RWPE1 (cell line): ENCODE measurements around the gene ULK1.

ENCODE experiments used
- CTCF ChIA-PET: fragments of 350-600 bp; sonication (Branson Sonifier 250); formaldehyde crosslinking; extraction: SDS; loops from one replicate; lab custom pipeline; 2021; lab: Yijun Ruan, JAX
- POLR2A ChIA-PET: fragments of 400-600 bp; formaldehyde crosslinking; extraction: SDS; loops from one replicate; lab custom pipeline; 2020; ENCODE audit warnings: antibody characterized with exemption; ENCODE audit not compliant: low non-redundant PET; lab: Yijun Ruan, JAX
- DNase-seq: peaks from one replicate; pipeline ENCODE4 v3.0.0; 2012; ENCODE audit warnings: low spot score
- H3K27ac ChIP-seq: fragments of 450-650 bp; 2 replicates; pipeline ENCODE4 v1.5.1; 2017
- CTCF ChIP-seq: fragments of 450-650 bp; conservative IDR thresholded peaks from 2 replicates; pipeline ENCODE4 v1.5.1; 2017; ENCODE audit warnings: low read depth, mild to moderate bottlenecking

The ULK1 gene

GRCh38 chr12:131921866-131922769, 27.7 kb downstream of the ULK1 start:
- peak overlapping the region; percentile 48 for H3K27ac ChIP-seq
- DNase-seq: no peak
- ChIA-PET CTCF (interaction anchor here (0.7 kb wide), 1 partner anchor 85 kb away, joined by 3 read pairs; no protein-coding TSS in a partner anchor), POLR2A (no interaction called here)
- no peak for TF ChIP-seq CTCF

GRCh38 chr12:131922772-131923171, 28.4 kb downstream of the ULK1 start:
- DNase-seq: no peak
- no peak for TF ChIP-seq CTCF
- ChIA-PET POLR2A (no interaction called here), CTCF (no interaction called here)
- H3K27ac ChIP-seq: peak overlapping the region; percentile 48

GRCh38 chr12:131923260-131923659, 28.8 kb downstream of the ULK1 start:
- no peak for TF ChIP-seq CTCF
- CTCF ChIA-PET: no interaction called here
- DNase-seq: no peak
- H3K27ac ChIP-seq: peak overlapping the region; percentile 48
- POLR2A ChIA-PET: no interaction called here

- no peak for TF ChIP-seq CTCF
- ChIA-PET CTCF (interaction anchor here (0.7 kb wide), 1 partner anchor 16 kb away, joined by 3 read pairs; no protein-coding TSS in a partner anchor), POLR2A (no interaction called here)
- DNase-seq: no peak
- H3K27ac ChIP-seq: peak overlapping the region; percentile 79
Measured at GRCh38 chr12:131927110-131928079, 33.0 kb downstream of the ULK1 start.

GRCh38 chr12:131928080-131928710, 33.8 kb downstream of the ULK1 start:
- no peak for DNase-seq
- H3K27ac ChIP-seq: peak overlapping the region; percentile 79
- ChIA-PET CTCF (interaction anchor here (0.7 kb wide), 1 partner anchor 17 kb away, joined by 3 read pairs; no protein-coding TSS in a partner anchor), POLR2A (no interaction called here)
- no peak for TF ChIP-seq CTCF
